Hepatic stellate cell (primary cell): ENCODE measurements around the gene HS6ST2.
"Not testable (repeated sequence)": the region's sequence is repeated elsewhere in the genome, so short reads cannot be mapped to it uniquely, and the experiment has no call there.

Source experiments
- DNase-seq: peaks from one replicate; pipeline ENCODE4 v3.0.0; 2011; ENCODE audit warnings: low spot score

The HS6ST2 gene

GRCh38 chrX:132958091-132958703, at the start of gene HS6ST2:
Gene HS6ST2, minus strand, starts transcription at chrX:132958629.
- no peak for DNase-seq

GRCh38 chrX:133007458-133007857, 49.0 kb upstream of the HS6ST2 start:
- no peak for DNase-seq

GRCh38 chrX:133005616-133006015, 47.2 kb upstream of the HS6ST2 start:
- no peak for DNase-seq

- DNase-seq, result peak; percentile 1
These were observed 46.6 kb upstream of the HS6ST2 start for GRCh38 chrX:133005042-133005441.

- DNase-seq, result no peak
These were observed 40.8 kb upstream of the HS6ST2 start for GRCh38 chrX:132999209-132999608.

GRCh38 chrX:132990835-132991234, 32.4 kb upstream of the HS6ST2 start:
- DNase-seq, result no peak

GRCh38 chrX:132986556-132986955, 28.1 kb upstream of the HS6ST2 start:
- DNase-seq, result no peak

GRCh38 chrX:132984058-132984650, 25.7 kb upstream of the HS6ST2 start:
- DNase-seq, result no peak

GRCh38 chrX:132983496-132983895, 25.1 kb upstream of the HS6ST2 start:
- DNase-seq, result no peak

GRCh38 chrX:132980035-132980434, 21.6 kb upstream of the HS6ST2 start:
- not testable (repeated sequence) for DNase-seq

GRCh38 chrX:132968296-132968949, 10.0 kb upstream of the HS6ST2 start:
- no peak for DNase-seq

- no peak for DNase-seq
These were observed 8.6 kb upstream of the HS6ST2 start for GRCh38 chrX:132967049-132967448.

GRCh38 chrX:132965461-132965860, 7.0 kb upstream of the HS6ST2 start:
- DNase-seq, result no peak

- DNase-seq, result no peak
These were observed 3.1 kb upstream of the HS6ST2 start for GRCh38 chrX:132961511-132961910.

GRCh38 chrX:132957211-132958090, 978 bp downstream of the HS6ST2 start:
- no peak for DNase-seq

GRCh38 chrX:132956421-132957210, 1.8 kb downstream of the HS6ST2 start:
- no peak for DNase-seq

- no peak for DNase-seq
These were observed 2.7 kb downstream of the HS6ST2 start for GRCh38 chrX:132955690-132956089.

GRCh38 chrX:132954323-132954722, 4.1 kb downstream of the HS6ST2 start:
- no peak for DNase-seq

- DNase-seq, result no peak
These were observed 5.1 kb downstream of the HS6ST2 start for GRCh38 chrX:132953354-132953753.

GRCh38 chrX:132948648-132949260, 9.7 kb downstream of the HS6ST2 start:
- DNase-seq, result no peak

GRCh38 chrX:132945055-132945599, 13.3 kb downstream of the HS6ST2 start:
- DNase-seq, result not testable (repeated sequence)
